A549 (cell line): ENCODE data around the gene CAMKMT. TPM values are rescaled to one million over a fixed set of nuclear protein-coding genes. Genes with fewer than 3 reads are reported as not detected.

Experiments used
- ATAC-seq, 2 experiments: fragments of 200-7000 bp in 1 of 2; fragments of >200 bp in 1 of 2; cut with Nextera tagmentation in 1 of 2; cut with Tn5 transposase in 1 of 2; 3 replicates each; pipeline versions ENCODE4 v1.8.0 to v1.9.1; 2018 to 2020; ENCODE audit warnings: mild to moderate bottlenecking in 1 of 2, moderate library complexity in 1 of 2
- CTCF ChIA-PET: fragments of 300-600 bp; sonication (Branson Sonifier 250); formaldehyde crosslinking; extraction: SDS; loops from one replicate; lab custom pipeline; 2021; ENCODE audit warnings: antibody characterized with exemption, inconsistent platforms; lab: Yijun Ruan, JAX
- POLR2A ChIA-PET: fragments of 350-600 bp; formaldehyde crosslinking; extraction: SDS; loops from one replicate; lab custom pipeline; 2021; ENCODE audit warnings: antibody characterized with exemption, inconsistent platforms; lab: Yijun Ruan, JAX
- DNase-seq, 2 experiments: peaks; one replicate each; pipeline versions ENCODE4 v3.0.0 to v3.0.0-alpha.2; 2011 to 2016; ENCODE audit warnings: low read depth in 1 of 2, low spot score in 1 of 2
- FAIRE-seq: peaks from 2 replicates; lab custom pipeline; 2011; peaks lifted over from hg19 to GRCh38; lab: Jason Lieb, UNC
- H3K27ac ChIP-seq, 2 experiments: fragments of >200 bp; sonication (Bioruptor Twin); formaldehyde crosslinking; 3 replicates each; pipeline ENCODE4 v1.5.1; 2016 to 2017
- H3K4me1 ChIP-seq: fragments of >200 bp; sonication (Bioruptor Twin); formaldehyde crosslinking; 3 replicates; pipeline ENCODE4 v1.6.1; 2016
- H3K4me2 ChIP-seq: fragments of >200 bp; sonication (Bioruptor Twin); formaldehyde crosslinking; 3 replicates; pipeline ENCODE4 v1.6.1; 2016
- H3K4me3 ChIP-seq: fragments of >200 bp; sonication (Bioruptor Twin); formaldehyde crosslinking; 3 replicates; pipeline ENCODE4 v1.5.1; 2016
- H3K9me3 ChIP-seq: fragments of >200 bp; sonication (Bioruptor Twin); formaldehyde crosslinking; 3 replicates; pipeline ENCODE4 v1.6.1; 2016
- BHLHE40 ChIP-seq: IDR thresholded peaks from 2 replicates; pipeline ENCODE4 v1.6.1; 2012; ENCODE audit warnings: low read depth, low read length, inconsistent platforms
- CBX8 ChIP-seq: fragments of 200-600 bp; sonication (generic); IDR thresholded peaks from 2 replicates; pipeline ENCODE4 v1.6.1; 2016
- CEBPB ChIP-seq, 2 experiments: fragments of >200 bp in 1 of 2; sonication (Bioruptor Twin) in 1 of 2; formaldehyde crosslinking in 1 of 2; IDR thresholded peaks; 2 replicates each; pipeline ENCODE4 v1.6.1; 2012 to 2016
- EHMT2 ChIP-seq: fragments of 200-600 bp; sonication (generic); IDR thresholded peaks from 2 replicates; pipeline ENCODE4 v1.6.1; 2016; ENCODE audit warnings: antibody characterized with exemption, low read depth, mild to moderate bottlenecking, moderate library complexity
- ELK1 ChIP-seq: fragments of 150-350 bp; IDR thresholded peaks from 2 replicates; pipeline ENCODE4 v1.6.1; 2014; ENCODE audit warnings: low read depth, mild to moderate bottlenecking, low read length
- FOSB ChIP-seq: fragments of 250-450 bp; sonication (Bioruptor Pico); IDR thresholded peaks from 2 replicates; pipeline ENCODE4 v1.5.0; 2020; ENCODE audit warnings: mild to moderate bottlenecking, moderate library complexity
- FOXS1 ChIP-seq: fragments of 250-450 bp; sonication (Bioruptor Pico); IDR thresholded peaks from 2 replicates; pipeline ENCODE4 v1.5.0; 2020; ENCODE audit warnings: mild to moderate bottlenecking, moderate library complexity
- HES2 ChIP-seq: fragments of >200 bp; sonication (Bioruptor Twin); formaldehyde crosslinking; IDR thresholded peaks from 2 replicates; pipeline ENCODE4 v1.6.1; 2016
- KDM1A ChIP-seq: fragments of 200-600 bp; sonication (generic); IDR thresholded peaks from 2 replicates; pipeline ENCODE4 v1.6.1; 2016; ENCODE audit warnings: low read depth, mild to moderate bottlenecking
- RARB ChIP-seq: fragments of 250-450 bp; sonication (Bioruptor Pico); IDR thresholded peaks from 2 replicates; pipeline ENCODE4 v1.8.0; 2021; ENCODE audit warnings: mild to moderate bottlenecking, moderate library complexity
- RCOR1 ChIP-seq: fragments of 150-350 bp; IDR thresholded peaks from 2 replicates; pipeline ENCODE4 v1.6.1; 2014; ENCODE audit warnings: antibody characterized with exemption, low read length, low read depth
- SMC3 ChIP-seq: fragments of >200 bp; sonication (Bioruptor Twin); formaldehyde crosslinking; IDR thresholded peaks from 3 replicates; pipeline ENCODE4 v1.6.1; 2018; ENCODE audit warnings: inconsistent platforms
- TP53 ChIP-seq: fragments of 250-450 bp; sonication (Bioruptor Pico); IDR thresholded peaks from 2 replicates; pipeline ENCODE4 v1.5.0; 2021; ENCODE audit warnings: mild to moderate bottlenecking, moderate library complexity
- WGBS: methylation state at CpG from one replicate; pipeline ENCODE4 v1.1.6; 2017; ENCODE audit errors: missing lambda C conversion rate; 5-methylcytosine and 5-hydroxymethylcytosine counted together
- polyA plus RNA-seq, 4 experiments: library from polyadenylated mRNA; depleted of rRNA in 3 of 4; stranded (reverse); fragments of >200 nt; fragmentation: RNase III in 1 of 4; extraction: RNeasy Plus Mini Kit Qiagen cat#74134 plus additional on column Dnase treatment in 1 of 4; gene quantifications; 2 replicates in 3 of 4; 3 replicates in 1 of 4; pipeline ENCODE4 v1.2.3, GENCODE V29; 2011 to 2017
- TF ChIP-seq, protein P1 (sequence below): fragments of 200-600 bp; sonication (generic); IDR thresholded peaks from 2 replicates; pipeline ENCODE4 v1.6.1; 2016; ENCODE audit warnings: antibody characterized with exemption, mild to moderate bottlenecking, moderate library complexity
- TF ChIP-seq, protein P2 (sequence below): IDR thresholded peaks from 2 replicates; pipeline ENCODE4 v1.6.1; 2012

CAMKMT gene
- polyA plus RNA-seq, 2 of the 4 experiments (the other 2 are of a cell fraction) = 6.5 to 15.7 TPM

GRCh38 chr2:44793322-44793870 is 431.6 kb downstream of the CAMKMT start:
- ChIA-PET POLR2A (no interaction called here), CTCF (interaction anchor here (2.2 kb wide), 1 partner anchor 161 kb away, joined by 6 read pairs; no protein-coding TSS in a partner anchor)
- Histone ChIP-seq H3K4me1 (no peaks in the 10 kb centered on the region), H3K4me2 (no peak overlapping the region), H3K27ac (no peak overlapping the region), H3K9me3 (no peaks in the 10 kb centered on the region), H3K4me3 (no peak overlapping the region)
- peak in 1 of 2 experiments; percentile 33 for DNase-seq
- peak; percentile 54; a peak in 3 of 6 replicates for ATAC-seq
- no peak for FAIRE-seq
- TF ChIP-seq, protein P1, sequence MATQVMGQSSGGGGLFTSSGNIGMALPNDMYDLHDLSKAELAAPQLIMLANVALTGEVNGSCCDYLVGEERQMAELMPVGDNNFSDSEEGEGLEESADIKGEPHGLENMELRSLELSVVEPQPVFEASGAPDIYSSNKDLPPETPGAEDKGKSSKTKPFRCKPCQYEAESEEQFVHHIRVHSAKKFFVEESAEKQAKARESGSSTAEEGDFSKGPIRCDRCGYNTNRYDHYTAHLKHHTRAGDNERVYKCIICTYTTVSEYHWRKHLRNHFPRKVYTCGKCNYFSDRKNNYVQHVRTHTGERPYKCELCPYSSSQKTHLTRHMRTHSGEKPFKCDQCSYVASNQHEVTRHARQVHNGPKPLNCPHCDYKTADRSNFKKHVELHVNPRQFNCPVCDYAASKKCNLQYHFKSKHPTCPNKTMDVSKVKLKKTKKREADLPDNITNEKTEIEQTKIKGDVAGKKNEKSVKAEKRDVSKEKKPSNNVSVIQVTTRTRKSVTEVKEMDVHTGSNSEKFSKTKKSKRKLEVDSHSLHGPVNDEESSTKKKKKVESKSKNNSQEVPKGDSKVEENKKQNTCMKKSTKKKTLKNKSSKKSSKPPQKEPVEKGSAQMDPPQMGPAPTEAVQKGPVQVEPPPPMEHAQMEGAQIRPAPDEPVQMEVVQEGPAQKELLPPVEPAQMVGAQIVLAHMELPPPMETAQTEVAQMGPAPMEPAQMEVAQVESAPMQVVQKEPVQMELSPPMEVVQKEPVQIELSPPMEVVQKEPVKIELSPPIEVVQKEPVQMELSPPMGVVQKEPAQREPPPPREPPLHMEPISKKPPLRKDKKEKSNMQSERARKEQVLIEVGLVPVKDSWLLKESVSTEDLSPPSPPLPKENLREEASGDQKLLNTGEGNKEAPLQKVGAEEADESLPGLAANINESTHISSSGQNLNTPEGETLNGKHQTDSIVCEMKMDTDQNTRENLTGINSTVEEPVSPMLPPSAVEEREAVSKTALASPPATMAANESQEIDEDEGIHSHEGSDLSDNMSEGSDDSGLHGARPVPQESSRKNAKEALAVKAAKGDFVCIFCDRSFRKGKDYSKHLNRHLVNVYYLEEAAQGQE = peak; percentile 93
- TF ChIP-seq EHMT2 (peak; percentile 66; the same call in 1 of the 2 replicates), RCOR1 (no peak)

DNA sequence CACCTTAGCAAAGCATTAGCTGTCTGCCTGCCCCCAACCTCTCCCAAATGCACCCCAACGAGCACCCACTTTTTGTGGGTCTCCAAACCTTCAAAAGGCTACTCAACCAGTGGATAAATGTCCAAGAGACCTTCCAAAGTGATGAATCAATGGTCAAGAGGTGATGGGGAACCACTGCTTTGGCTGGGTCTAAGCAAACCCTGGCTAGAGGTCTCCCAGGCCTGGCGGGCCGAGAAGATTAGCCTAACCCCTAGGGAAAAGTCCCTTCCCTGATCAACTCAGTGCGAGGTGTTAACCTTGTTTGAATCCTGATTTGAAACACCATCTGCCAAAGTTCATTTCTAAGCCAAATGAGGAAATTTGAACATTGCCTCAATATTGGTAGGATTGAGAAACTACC is 435.0 kb downstream of the CAMKMT start:
- ChIA-PET POLR2A (no interaction called here), CTCF (no interaction called here)
- no peaks in the 10 kb centered on the region for H3K4me1 ChIP-seq
- TF ChIP-seq SMC3 (no peak), KDM1A (no peak), HES2 (no peak), FOXS1 (no peak), ELK1 (no peak), BHLHE40 (no peak), RARB (no peak), CEBPB (IDR thresholded peaks at IDR 0.05) (no peak), CBX8 (no peak), TP53 (CRISPR knock-in tag) (no peak), FOSB (CRISPR knock-in tag) (no peak)
- TF ChIP-seq, protein P1 = no peak
- TF ChIP-seq, protein P2, sequence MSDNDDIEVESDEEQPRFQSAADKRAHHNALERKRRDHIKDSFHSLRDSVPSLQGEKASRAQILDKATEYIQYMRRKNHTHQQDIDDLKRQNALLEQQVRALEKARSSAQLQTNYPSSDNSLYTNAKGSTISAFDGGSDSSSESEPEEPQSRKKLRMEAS = no peak
- no peak for DNase-seq
- WGBS = 16% methylated on average over 4 of the region's 4 CpGs
- ATAC-seq = no peak
- H3K4me3 ChIP-seq = no peak overlapping the region
- FAIRE-seq = peak; percentile 46
- H3K9me3 ChIP-seq = no peaks in the 10 kb centered on the region
- H3K4me2 ChIP-seq = no peak overlapping the region
- H3K27ac ChIP-seq = no peak overlapping the region
